GM12872 (cell line): Measurements from ENCODE around the gene LDLRAD2.

Experiments
- CTCF ChIP-seq: IDR thresholded peaks from 3 replicates; pipeline ENCODE4 v1.5.1; 2011; ENCODE audit warnings: low read depth, mild to moderate bottlenecking, low read length, moderate library complexity; ENCODE audit not compliant: insufficient read depth

LDLRAD2 gene

GRCh38 chr1:21847223-21848205, 35.4 kb downstream of the LDLRAD2 start:
- no peak for TF ChIP-seq CTCF

GRCh38 chr1:21848524-21849174, 36.6 kb downstream of the LDLRAD2 start:
- no peak for TF ChIP-seq CTCF

- TF ChIP-seq CTCF: no peak
These were observed 38.0 kb downstream of the LDLRAD2 start for GRCh38 chr1:21849909-21850576.

GRCh38 chr1:21851430-21852250, 39.6 kb downstream of the LDLRAD2 start:
- no peak for TF ChIP-seq CTCF

GRCh38 chr1:21852282-21853130, 40.4 kb downstream of the LDLRAD2 start:
- no peak for TF ChIP-seq CTCF

DNA sequence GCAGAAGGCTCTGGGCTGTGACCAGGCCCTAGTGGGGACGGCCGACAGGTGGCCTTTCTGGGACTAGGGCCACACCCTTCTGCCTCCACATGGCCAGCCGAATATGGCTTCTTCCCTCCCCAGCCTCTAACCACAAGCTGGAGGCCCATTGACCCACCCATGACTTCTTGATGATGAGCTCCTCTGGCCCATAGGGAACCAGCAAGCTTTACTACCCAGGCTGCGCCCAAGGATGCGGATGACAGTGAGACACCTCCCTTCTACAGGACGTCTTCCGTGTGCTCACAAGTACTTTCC, 41.0 kb downstream of the LDLRAD2 start:
- no peak for TF ChIP-seq CTCF
